ENCODE data around the gene CLMP.
"Not testable (repeated sequence)": the region's sequence is repeated elsewhere in the genome, so short reads cannot be mapped to it uniquely, and the experiment has no call there.

CLMP gene

GRCh38 chr11:123161376-123162030, 33.5 kb downstream of the CLMP start:
- ATAC-seq = no peak
- TF ChIP-seq SNAI2 (CRISPR knock-in tag; IDR thresholded peaks at IDR 0.05) (no peak), CSDC2 (CRISPR knock-in tag; IDR thresholded peaks at IDR 0.05) (no peak), ZC3H10 (CRISPR knock-in tag; IDR thresholded peaks at IDR 0.05) (no peak), ZNF8 (CRISPR knock-in tag; IDR thresholded peaks at IDR 0.05) (no peak), PPARA (CRISPR knock-in tag; IDR thresholded peaks at IDR 0.05; ENCODE audit: borderline replicate concordance) (no peak)

GRCh38 chr11:123159183-123159857, 35.7 kb downstream of the CLMP start:
- TF ChIP-seq ZNF70 (CRISPR knock-in tag; IDR thresholded peaks at IDR 0.05) (no peak), ISL1 (CRISPR knock-in tag; IDR thresholded peaks at IDR 0.05) (no peak)
- ATAC-seq = no peak

- TF ChIP-seq ARNTL (CRISPR knock-in tag; IDR thresholded peaks at IDR 0.05; ENCODE audit: borderline replicate concordance, low read depth) (no peak), TOX (CRISPR knock-in tag; IDR thresholded peaks at IDR 0.05; ENCODE audit: borderline replicate concordance) (no peak), CSDC2 (CRISPR knock-in tag; IDR thresholded peaks at IDR 0.05) (no peak), ZNF8 (CRISPR knock-in tag; IDR thresholded peaks at IDR 0.05) (no peak), POU6F1 (CRISPR knock-in tag; IDR thresholded peaks at IDR 0.05; ENCODE audit: borderline replicate concordance, low read depth) (no peak), ZC3H10 (CRISPR knock-in tag; IDR thresholded peaks at IDR 0.05) (no peak), CREB5 (CRISPR knock-in tag; IDR thresholded peaks at IDR 0.05; ENCODE audit: low read depth) (no peak), ISL1 (CRISPR knock-in tag; IDR thresholded peaks at IDR 0.05) (0 out of 2 replicates have a peak, but pooled peaks have one; percentile 29), ZNF565 (CRISPR knock-in tag; conservative IDR thresholded peaks at IDR 0.05; ENCODE audit: low read depth) (no peak)
- ATAC-seq = peak; percentile 29
Measured at GRCh38 chr11:123158033-123159003, 36.7 kb downstream of the CLMP start.

GRCh38 chr11:123152951-123153350, 42.1 kb downstream of the CLMP start:
- no peak for ATAC-seq
- TF ChIP-seq ZNF70 (CRISPR knock-in tag; IDR thresholded peaks at IDR 0.05) (no peak), POU6F1 (CRISPR knock-in tag; IDR thresholded peaks at IDR 0.05; ENCODE audit: borderline replicate concordance, low read depth) (no peak), ISL1 (CRISPR knock-in tag; IDR thresholded peaks at IDR 0.05) (no peak), TCF4 (CRISPR knock-in tag; IDR thresholded peaks at IDR 0.05; ENCODE audit: borderline replicate concordance) (no peak), TSHZ2 (CRISPR knock-in tag; IDR thresholded peaks at IDR 0.05) (no peak), RARB (CRISPR knock-in tag; IDR thresholded peaks at IDR 0.05) (no peak), ZFP30 (CRISPR knock-in tag; IDR thresholded peaks at IDR 0.05) (no peak), ZC3H10 (CRISPR knock-in tag; IDR thresholded peaks at IDR 0.05) (no peak), GLIS3 (CRISPR knock-in tag; IDR thresholded peaks at IDR 0.05) (no peak)

- not testable (repeated sequence) for ATAC-seq
Measured at GRCh38 chr11:123152346-123152745, 42.7 kb downstream of the CLMP start.

Data from SK-N-SH treated with all-trans-retinoic acid at 6 μM for 48 hours (cell line).